Ovary (tissue), 9 donors: ENCODE measurements around the gene TENM4. TPM values are rescaled to one million over a fixed set of nuclear protein-coding genes. Genes with fewer than 3 reads are reported as not detected.

Experiments
- DNase-seq, 5 donors: peaks; one replicate each; pipeline ENCODE4 v3.0.0-alpha.2; 2019 to 2020
- H3K27ac ChIP-seq, 2 donors: fragments of 200-600 bp; one replicate each; pipeline versions ENCODE4 v1.5.1 to v1.8.0; 2019 to 2022
- H3K27me3 ChIP-seq: fragments of 200-600 bp; one replicate; pipeline ENCODE4 v1.8.0; 2022
- H3K36me3 ChIP-seq: fragments of 200-600 bp; sonication (generic); one replicate; pipeline ENCODE4 v1.5.1; 2019
- H3K4me1 ChIP-seq: one replicate; pipeline ENCODE4 v1.8.1; 2013; ENCODE audit warnings: mild to moderate bottlenecking, moderate library complexity; ENCODE audit not compliant: insufficient read depth
- H3K4me3 ChIP-seq: fragments of 200-600 bp; sonication (generic); one replicate; pipeline ENCODE4 v1.5.1; 2017
- H3K9me3 ChIP-seq, 2 donors: fragments of 200-600 bp in 1 of 2; sonication (generic) in 1 of 2; one replicate each; pipeline versions ENCODE4 v1.5.1 to v1.8.1; 2013 to 2019; ENCODE audit warnings: mild to moderate bottlenecking in 1 of 2, moderate library complexity in 1 of 2
- CTCF ChIP-seq, 3 donors: fragments of 450-650 bp in 2 of 3; fragments of 200-600 bp in 1 of 3; IDR thresholded peaks; one replicate each; pipeline versions ENCODE4 v1.5.1 to v1.8.0; 2016 to 2022; ENCODE audit warnings: antibody characterized with exemption in 3 of 3, mild to moderate bottlenecking in 1 of 3
- EP300 ChIP-seq: sonication (generic); formaldehyde crosslinking; IDR thresholded peaks from one replicate; pipeline ENCODE4 v1.6.1; 2017; ENCODE audit warnings: antibody characterized with exemption
- POLR2A ChIP-seq: fragments of 450-650 bp; IDR thresholded peaks from one replicate; pipeline ENCODE4 v1.6.1; 2017; ENCODE audit warnings: antibody characterized with exemption, mild to moderate bottlenecking, moderate library complexity
- WGBS, 3 donors: extraction: QIAGEN DNeasy Blood & Tissue Kit in 1 of 3; methylation state at CpG; one replicate each; pipeline versions ENCODE4 v1.1.5 to v1.1.7; 2013 to 2017; 5-methylcytosine and 5-hydroxymethylcytosine counted together
- intact Hi-C, 4 donors: fragments of 100-400 bp; cut with DNase I; formaldehyde crosslinking; loops; one replicate each; pipeline versions ENCODE4 v1.11.0 to v1.15.1; 2022 to 2023
- polyA plus RNA-seq, 2 donors: library from polyadenylated mRNA; stranded (reverse); fragments of 200-250 nt in 1 of 2; fragments of 350-450 nt in 1 of 2; fragmentation: Illumina TruSeq in 1 of 2; extraction: RNeasy Lipid Tissue Mini Kit (QIAGEN cat#74804) in 1 of 2; gene quantifications; one replicate each; pipeline ENCODE4 v1.2.3, GENCODE V29; 2013 to 2014
- total RNA-seq, 7 donors: library from RNA; depleted of rRNA in 2 of 7; stranded (reverse); fragments of >200 nt in 2 of 7; fragmentation: NEBNext Ultra II Directional in 3 of 7; extraction: Animal tissue kit (Norgen Biotek cat#: 25700) in 3 of 7; gene quantifications; one replicate each; pipeline versions ENCODE4 v1.1.0 to v1.2.4, GENCODE V29; 2016 to 2023
- donor health status: DM: no; HTN: no; CAD: no; lungs with moderate emphysema.
- donor health status: DM: no; HTN: no; CAD: no.
- donor health status: Bipolar disorder and iron deficiency.
- donor health status: DM: yes; HTN: yes; CAD: no.
- donor health status: DM: no; HTN: no; CAD: no.
- donor health status: DM: yes; HTN: yes; CAD: no.

Gene TENM4
- total and polyA plus RNA-seq, 9 donors = 11.0 to 206 (median 107) TPM

- H3K4me3 ChIP-seq = no peak overlapping the region
- WGBS, 3 donors = 88 to 100% (median 94%) methylated on average over 2 of the region's 2 CpGs
- no peak for DNase-seq
- intact Hi-C loops = no loop called here
- H3K4me1 ChIP-seq = peaks cover 16% of the 10 kb centered on the region
- TF ChIP-seq CTCF (IDR thresholded peaks at IDR 0.05) (no peak), EP300 (no peak), POLR2A (no peak)
- no peaks in the 10 kb centered on the region for H3K9me3 ChIP-seq
- no peaks in the 10 kb centered on the region for H3K27me3 ChIP-seq
- no peaks in the 10 kb centered on the region for H3K36me3 ChIP-seq
- no peak overlapping the region for H3K27ac ChIP-seq
Measured at GRCh38 chr11:79425463-79425862, 15.4 kb downstream of the TENM4 start.

- 42 to 61% (median 45%) methylated on average over 3 of the region's 3 CpGs for WGBS, 3 donors
- DNase-seq = no peak
- no peak overlapping the region for H3K27ac ChIP-seq
- H3K4me1 ChIP-seq = peaks cover 20% of the 10 kb centered on the region
- no peaks in the 10 kb centered on the region for H3K9me3 ChIP-seq
- TF ChIP-seq EP300 (no peak), POLR2A (no peak), CTCF (IDR thresholded peaks at IDR 0.05) (no peak)
- H3K36me3 ChIP-seq = no peaks in the 10 kb centered on the region
- intact Hi-C loops = no loop called here
- no peaks in the 10 kb centered on the region for H3K27me3 ChIP-seq
- no peak overlapping the region for H3K4me3 ChIP-seq
Measured at GRCh38 chr11:79423736-79424135, 17.1 kb downstream of the TENM4 start.

- Histone ChIP-seq H3K36me3 (no peaks in the 10 kb centered on the region), H3K4me3 (no peak overlapping the region), H3K27ac (peak overlapping the region in 1 of 2 donors; percentile 60), H3K27me3 (no peaks in the 10 kb centered on the region), H3K9me3 (no peaks in the 10 kb centered on the region), H3K4me1 (peaks cover 17% of the 10 kb centered on the region)
- DNase-seq = no peak
- intact Hi-C loops = no loop called here
- TF ChIP-seq POLR2A (no peak), EP300 (no peak), CTCF (IDR thresholded peaks at IDR 0.05) (no peak)
- 20 to 52% (median 27%) methylated on average over 2 of the region's 2 CpGs for WGBS, 3 donors
Measured at GRCh38 chr11:79422866-79423265, 18.0 kb downstream of the TENM4 start.

GRCh38 chr11:79421820-79422219 is 19.0 kb downstream of the TENM4 start:
- Histone ChIP-seq H3K27ac (no peak overlapping the region), H3K36me3 (no peaks in the 10 kb centered on the region), H3K4me1 (peaks cover 16% of the 10 kb centered on the region), H3K27me3 (no peaks in the 10 kb centered on the region), H3K9me3 (no peaks in the 10 kb centered on the region), H3K4me3 (no peak overlapping the region)
- WGBS, 3 donors = 71 to 86% (median 82%) methylated on average over 4 of the region's 4 CpGs
- TF ChIP-seq POLR2A (no peak), EP300 (no peak), CTCF (IDR thresholded peaks at IDR 0.05) (no peak)
- no peak for DNase-seq
- intact Hi-C loops = no loop called here
